Posterior cingulate gyrus (tissue), 11 donors: ENCODE data around the gene WFIKKN2.

Experiments used
- DNase-seq, 10 donors: peaks; one replicate each; pipeline versions ENCODE4 v3.0.0 to v3.0.0-alpha.2; 2020 to 2021; ENCODE audit warnings: mixed read lengths in 3 of 10
- intact Hi-C: fragments of 100-400 bp; cut with DNase I; formaldehyde crosslinking; loops from one replicate; pipeline ENCODE4 v1.15.1; 2023

WFIKKN2 gene

GRCh38 chr17:50807675-50808074 lies 27.7 kb upstream of the WFIKKN2 start:
- intact Hi-C loops: no loop called here
- DNase-seq: peak in 1 of 10 donors; percentile 15

GRCh38 chr17:50808413-50808812 lies 27.0 kb upstream of the WFIKKN2 start:
- intact Hi-C loops: no loop called here
- peak in 2 of 10 donors; percentile 65 to 72 for DNase-seq

GRCh38 chr17:50808888-50809287 lies 26.5 kb upstream of the WFIKKN2 start:
- intact Hi-C loops: no loop called here
- DNase-seq: peak in 2 of 10 donors; percentile 16 to 50

GRCh38 chr17:50813583-50813982 lies 21.8 kb upstream of the WFIKKN2 start:
- intact Hi-C loops: no loop called here
- DNase-seq: no peak

GRCh38 chr17:50815400-50815799 lies 20.0 kb upstream of the WFIKKN2 start:
- intact Hi-C loops: no loop called here
- DNase-seq: peak in 1 of 10 donors; percentile 21

- peak in 3 of 10 donors; percentile 14 to 33 (median 21) for DNase-seq
- intact Hi-C loops: no loop called here
Measured at GRCh38 chr17:50816271-50816670, 19.1 kb upstream of the WFIKKN2 start.

GRCh38 chr17:50816771-50817751 lies 18.3 kb upstream of the WFIKKN2 start:
- intact Hi-C loops: no loop called here
- DNase-seq: peak in 7 of 10 donors; percentile 37 to 88 (median 72)

GRCh38 chr17:50817838-50818237 lies 17.5 kb upstream of the WFIKKN2 start:
- intact Hi-C loops: no loop called here
- DNase-seq: peak in 1 of 10 donors; percentile 43

- peak in 2 of 10 donors; percentile 3 to 7 for DNase-seq
- intact Hi-C loops: no loop called here
Measured at GRCh38 chr17:50818261-50818660, 17.1 kb upstream of the WFIKKN2 start.

GRCh38 chr17:50818921-50819657 lies 16.3 kb upstream of the WFIKKN2 start:
- intact Hi-C loops: no loop called here

GRCh38 chr17:50820651-50821050 lies 14.7 kb upstream of the WFIKKN2 start:
- peak in 3 of 10 donors; percentile 70 to 75 (median 75) for DNase-seq
- intact Hi-C loops: no loop called here

More at GRCh38 chr17:50818921-50819657, 16.3 kb upstream of the WFIKKN2 start:
- DNase-seq: peak in 2 of 10 donors; percentile 7 to 35

- intact Hi-C loops: no loop called here
- peak in 1 of 10 donors; percentile 34 for DNase-seq
Measured at GRCh38 chr17:50822550-50822949, 12.8 kb upstream of the WFIKKN2 start.

GRCh38 chr17:50824429-50824828 lies 11.0 kb upstream of the WFIKKN2 start:
- intact Hi-C loops: no loop called here
- peak in 1 of 10 donors; percentile 26 for DNase-seq

- intact Hi-C loops: no loop called here
- DNase-seq: no peak
Measured at GRCh38 chr17:50825188-50825587, 10.2 kb upstream of the WFIKKN2 start.

GRCh38 chr17:50828508-50829170 lies 6.7 kb upstream of the WFIKKN2 start:
- intact Hi-C loops: no loop called here
- DNase-seq: peak in 3 of 10 donors; percentile 27 to 43 (median 32)

GRCh38 chr17:50829332-50829731 lies 6.1 kb upstream of the WFIKKN2 start:
- intact Hi-C loops: no loop called here

GRCh38 chr17:50830352-50830751 lies 5.0 kb upstream of the WFIKKN2 start:
- peak in 1 of 10 donors; percentile 33 for DNase-seq
- intact Hi-C loops: no loop called here

More at GRCh38 chr17:50829332-50829731, 6.1 kb upstream of the WFIKKN2 start:
- peak in 2 of 10 donors; percentile 8 to 11 for DNase-seq

- intact Hi-C loops: no loop called here
- DNase-seq: peak in 2 of 10 donors; percentile 63 to 64
Measured at GRCh38 chr17:50830994-50831393, 4.4 kb upstream of the WFIKKN2 start.

GRCh38 chr17:50831471-50831928 lies 3.9 kb upstream of the WFIKKN2 start:
- peak in 1 of 10 donors; percentile 68 for DNase-seq
- intact Hi-C loops: no loop called here

GRCh38 chr17:50832267-50832863 lies 3.0 kb upstream of the WFIKKN2 start:
- peak in 2 of 10 donors; percentile 66 to 75 for DNase-seq
- intact Hi-C loops: no loop called here
